WTC11 (cell line): ENCODE measurements around the gene SNCAIP. TPM values are rescaled to one million over a fixed set of nuclear protein-coding genes. Genes with fewer than 3 reads are reported as not detected.

Source experiments
- ATAC-seq: fragments of 200-7000 bp; cut with Tn5 transposase; 2 replicates; pipeline ENCODE4 v1.10.0; 2021; ENCODE audit warnings: mild to moderate bottlenecking, moderate library complexity
- CTCF ChIA-PET: fragments of 300-600 bp; sonication (Branson Sonifier 250); formaldehyde crosslinking; loops from one replicate; lab custom pipeline; 2021; ENCODE audit warnings: antibody characterized with exemption; lab: Charles Lee
- POLR2A ChIA-PET: fragments of 350-600 bp; sonication (Branson Sonifier 250); formaldehyde crosslinking; loops from one replicate; lab custom pipeline; 2021; ENCODE audit warnings: antibody characterized with exemption; lab: Charles Lee
- DNase-seq: peaks from one replicate; pipeline ENCODE4 v3.0.0; 2021; ENCODE audit warnings: low spot score
- H3K27ac Mint-ChIP-seq: 2 replicates; pipeline ENCODE4 v1.8.0; 2021; ENCODE audit warnings: mixed read lengths
- H3K27me3 Mint-ChIP-seq: 2 replicates; pipeline ENCODE4 v1.8.0; 2021; ENCODE audit warnings: low read depth, mild to moderate bottlenecking, moderate library complexity, mixed read lengths
- H3K36me3 Mint-ChIP-seq: 2 replicates; pipeline ENCODE4 v1.8.0; 2021; ENCODE audit warnings: mixed read lengths
- H3K4me1 Mint-ChIP-seq: 2 replicates; pipeline ENCODE4 v1.8.0; 2022; ENCODE audit warnings: mixed read lengths
- H3K4me3 Mint-ChIP-seq: 2 replicates; pipeline ENCODE4 v1.8.0; 2021; ENCODE audit warnings: mild to moderate bottlenecking, moderate library complexity, mixed read lengths
- H3K9me3 Mint-ChIP-seq: 2 replicates; pipeline ENCODE4 v1.8.0; 2021; ENCODE audit warnings: mixed read lengths
- GABPB1 ChIP-seq: sonication (generic); formaldehyde crosslinking; IDR thresholded peaks from 2 replicates; pipeline ENCODE4 v1.8.1; 2023; ENCODE audit warnings: mild to moderate bottlenecking, missing genetic modification reagents
- IRF2 ChIP-seq: sonication (generic); formaldehyde crosslinking; IDR thresholded peaks from 2 replicates; pipeline ENCODE4 v1.8.0; 2022; ENCODE audit warnings: low read depth, missing genetic modification reagents, borderline replicate concordance
- JAZF1 ChIP-seq: fragments of 250-450 bp; sonication (Bioruptor Pico); IDR thresholded peaks from 2 replicates; pipeline ENCODE4 v1.9.0; 2021; ENCODE audit warnings: moderate library complexity, mild to moderate bottlenecking, inconsistent platforms
- JUN ChIP-seq: sonication (generic); formaldehyde crosslinking; IDR thresholded peaks from 2 replicates; pipeline ENCODE4 v1.8.0; 2023; ENCODE audit warnings: mild to moderate bottlenecking, missing genetic modification reagents
- KAT7 ChIP-seq: sonication (generic); formaldehyde crosslinking; IDR thresholded peaks from 2 replicates; pipeline ENCODE4 v1.8.1; 2023; ENCODE audit warnings: missing genetic modification reagents, mild to moderate bottlenecking, borderline replicate concordance
- NR3C1 ChIP-seq: sonication (generic); formaldehyde crosslinking; conservative IDR thresholded peaks from 2 replicates; pipeline ENCODE4 v1.8.1; 2023; ENCODE audit warnings: low read depth, mild to moderate bottlenecking, missing genetic modification reagents
- SMAD4 ChIP-seq: sonication (generic); formaldehyde crosslinking; IDR thresholded peaks from 2 replicates; pipeline ENCODE4 v1.8.0; 2022; ENCODE audit warnings: mild to moderate bottlenecking, missing genetic modification reagents
- TEAD4 ChIP-seq: sonication (generic); formaldehyde crosslinking; IDR thresholded peaks from 2 replicates; pipeline ENCODE4 v1.8.0; 2022; ENCODE audit warnings: mild to moderate bottlenecking, missing genetic modification reagents
- ZNF671 ChIP-seq: fragments of 250-450 bp; sonication (Bioruptor Pico); IDR thresholded peaks from 2 replicates; pipeline ENCODE4 v1.8.0; 2021; ENCODE audit warnings: mild to moderate bottlenecking
- total RNA-seq: library from RNA; stranded (reverse); gene quantifications from 3 replicates; pipeline ENCODE4 v1.2.3, GENCODE V29; 2021
- TF ChIP-seq, protein P1 (sequence below): sonication (generic); formaldehyde crosslinking; IDR thresholded peaks from 2 replicates; pipeline ENCODE4 v1.8.0; 2022; ENCODE audit warnings: mild to moderate bottlenecking, missing genetic modification reagents
- TF ChIP-seq, protein P2 (sequence below): sonication (generic); formaldehyde crosslinking; IDR thresholded peaks from 2 replicates; pipeline ENCODE4 v1.8.0; 2022; ENCODE audit warnings: mild to moderate bottlenecking, missing genetic modification reagents
- TF ChIP-seq, protein P3 (sequence below): sonication (generic); formaldehyde crosslinking; conservative IDR thresholded peaks from 2 replicates; pipeline ENCODE4 v1.8.1; 2023; ENCODE audit warnings: mild to moderate bottlenecking, low read depth, missing genetic modification reagents, moderate library complexity
- TF ChIP-seq, protein P4 (sequence below): sonication (generic); formaldehyde crosslinking; IDR thresholded peaks from 2 replicates; pipeline ENCODE4 v1.8.0; 2022; ENCODE audit warnings: mild to moderate bottlenecking, missing genetic modification reagents
- TF ChIP-seq, protein P5 (sequence below): sonication (generic); formaldehyde crosslinking; conservative IDR thresholded peaks from 2 replicates; pipeline ENCODE4 v1.8.1; 2022; ENCODE audit warnings: mild to moderate bottlenecking, missing genetic modification reagents
- TF ChIP-seq, protein P6 (sequence below): sonication (generic); formaldehyde crosslinking; IDR thresholded peaks from 2 replicates; pipeline ENCODE4 v1.8.0; 2023; ENCODE audit warnings: missing genetic modification reagents, mild to moderate bottlenecking, borderline replicate concordance

The SNCAIP gene
- total RNA-seq, 1 experiment from 2014 or later, result 10.0 TPM

DNA sequence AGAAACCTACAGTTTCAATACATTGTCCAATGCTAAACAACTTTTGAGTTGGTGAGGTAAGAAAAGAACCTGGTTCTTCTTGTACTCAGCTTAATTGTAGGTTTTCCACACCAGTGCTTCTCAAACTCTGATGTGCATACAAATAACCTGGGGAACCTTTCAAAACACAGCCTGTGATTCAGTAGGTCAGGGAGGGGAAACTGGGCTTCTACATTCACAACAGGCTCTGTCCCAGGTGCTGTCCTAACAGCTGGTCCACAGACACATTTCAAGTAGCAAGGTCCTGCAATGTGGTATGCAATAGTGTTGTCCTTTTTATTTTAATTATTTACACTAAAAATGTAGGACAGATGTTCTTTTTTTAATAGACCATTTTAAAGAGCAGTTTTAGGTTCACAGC, 47.4 kb upstream of the SNCAIP start:
- ChIA-PET CTCF (no interaction called here), POLR2A (no interaction called here)
- TF ChIP-seq KAT7 (CRISPR knock-in tag) (no peak), ZNF671 (CRISPR knock-in tag) (no peak), SMAD4 (CRISPR knock-in tag) (no peak)
- TF ChIP-seq, protein P1, sequence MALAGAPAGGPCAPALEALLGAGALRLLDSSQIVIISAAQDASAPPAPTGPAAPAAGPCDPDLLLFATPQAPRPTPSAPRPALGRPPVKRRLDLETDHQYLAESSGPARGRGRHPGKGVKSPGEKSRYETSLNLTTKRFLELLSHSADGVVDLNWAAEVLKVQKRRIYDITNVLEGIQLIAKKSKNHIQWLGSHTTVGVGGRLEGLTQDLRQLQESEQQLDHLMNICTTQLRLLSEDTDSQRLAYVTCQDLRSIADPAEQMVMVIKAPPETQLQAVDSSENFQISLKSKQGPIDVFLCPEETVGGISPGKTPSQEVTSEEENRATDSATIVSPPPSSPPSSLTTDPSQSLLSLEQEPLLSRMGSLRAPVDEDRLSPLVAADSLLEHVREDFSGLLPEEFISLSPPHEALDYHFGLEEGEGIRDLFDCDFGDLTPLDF (CRISPR knock-in tag), result no peak
- TF ChIP-seq, protein P2, sequence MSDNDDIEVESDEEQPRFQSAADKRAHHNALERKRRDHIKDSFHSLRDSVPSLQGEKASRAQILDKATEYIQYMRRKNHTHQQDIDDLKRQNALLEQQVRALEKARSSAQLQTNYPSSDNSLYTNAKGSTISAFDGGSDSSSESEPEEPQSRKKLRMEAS, result no peak
- no peak for DNase-seq
- Mint-ChIP-seq H3K9me3 (no peaks in the 10 kb centered on the region), H3K27ac (no peak overlapping the region), H3K36me3 (no peaks in the 10 kb centered on the region), H3K27me3 (no peaks in the 10 kb centered on the region), H3K4me3 (no peak overlapping the region), H3K4me1 (peaks cover 7% of the 10 kb centered on the region)
- ATAC-seq, result peak; percentile 60

DNA sequence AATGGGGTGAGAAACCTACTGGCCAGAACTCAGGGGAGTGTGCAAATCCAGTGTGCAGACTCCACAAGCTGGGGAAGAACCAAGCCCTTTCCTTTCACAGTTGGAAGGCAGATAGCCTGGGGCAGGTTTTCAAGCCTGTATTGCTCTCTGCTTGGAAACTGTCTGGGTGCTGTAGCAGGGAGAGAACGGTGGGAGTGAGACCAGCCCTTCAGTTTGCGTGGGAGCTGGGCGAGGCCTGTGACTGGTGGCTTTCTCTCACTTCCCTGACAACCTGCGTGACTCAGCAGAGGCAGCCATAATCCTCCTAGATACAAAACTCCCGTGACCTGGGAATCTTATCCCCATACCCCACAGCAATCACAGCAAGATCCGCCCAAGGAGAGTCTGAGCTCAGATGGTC, 44.9 kb upstream of the SNCAIP start:
- ATAC-seq, result no peak
- ChIA-PET POLR2A (no interaction called here), CTCF (no interaction called here)
- no peaks in the 10 kb centered on the region for H3K27me3 Mint-ChIP-seq
- TF ChIP-seq NR3C1 (CRISPR knock-in tag), result no peak
- TF ChIP-seq GABPB1 (CRISPR knock-in tag), result no peak
- TF ChIP-seq, protein P3, sequence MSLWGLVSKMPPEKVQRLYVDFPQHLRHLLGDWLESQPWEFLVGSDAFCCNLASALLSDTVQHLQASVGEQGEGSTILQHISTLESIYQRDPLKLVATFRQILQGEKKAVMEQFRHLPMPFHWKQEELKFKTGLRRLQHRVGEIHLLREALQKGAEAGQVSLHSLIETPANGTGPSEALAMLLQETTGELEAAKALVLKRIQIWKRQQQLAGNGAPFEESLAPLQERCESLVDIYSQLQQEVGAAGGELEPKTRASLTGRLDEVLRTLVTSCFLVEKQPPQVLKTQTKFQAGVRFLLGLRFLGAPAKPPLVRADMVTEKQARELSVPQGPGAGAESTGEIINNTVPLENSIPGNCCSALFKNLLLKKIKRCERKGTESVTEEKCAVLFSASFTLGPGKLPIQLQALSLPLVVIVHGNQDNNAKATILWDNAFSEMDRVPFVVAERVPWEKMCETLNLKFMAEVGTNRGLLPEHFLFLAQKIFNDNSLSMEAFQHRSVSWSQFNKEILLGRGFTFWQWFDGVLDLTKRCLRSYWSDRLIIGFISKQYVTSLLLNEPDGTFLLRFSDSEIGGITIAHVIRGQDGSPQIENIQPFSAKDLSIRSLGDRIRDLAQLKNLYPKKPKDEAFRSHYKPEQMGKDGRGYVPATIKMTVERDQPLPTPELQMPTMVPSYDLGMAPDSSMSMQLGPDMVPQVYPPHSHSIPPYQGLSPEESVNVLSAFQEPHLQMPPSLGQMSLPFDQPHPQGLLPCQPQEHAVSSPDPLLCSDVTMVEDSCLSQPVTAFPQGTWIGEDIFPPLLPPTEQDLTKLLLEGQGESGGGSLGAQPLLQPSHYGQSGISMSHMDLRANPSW (CRISPR knock-in tag), result no peak
- TF ChIP-seq IRF2, result no peak
- H3K4me1 Mint-ChIP-seq, result peaks cover 7% of the 10 kb centered on the region
- DNase-seq, result no peak
- no peak overlapping the region for H3K27ac Mint-ChIP-seq
- no peaks in the 10 kb centered on the region for H3K36me3 Mint-ChIP-seq
- H3K9me3 Mint-ChIP-seq, result peaks cover 8% of the 10 kb centered on the region; the same call in 1 of the 2 replicates
- H3K4me3 Mint-ChIP-seq, result no peak overlapping the region

DNA sequence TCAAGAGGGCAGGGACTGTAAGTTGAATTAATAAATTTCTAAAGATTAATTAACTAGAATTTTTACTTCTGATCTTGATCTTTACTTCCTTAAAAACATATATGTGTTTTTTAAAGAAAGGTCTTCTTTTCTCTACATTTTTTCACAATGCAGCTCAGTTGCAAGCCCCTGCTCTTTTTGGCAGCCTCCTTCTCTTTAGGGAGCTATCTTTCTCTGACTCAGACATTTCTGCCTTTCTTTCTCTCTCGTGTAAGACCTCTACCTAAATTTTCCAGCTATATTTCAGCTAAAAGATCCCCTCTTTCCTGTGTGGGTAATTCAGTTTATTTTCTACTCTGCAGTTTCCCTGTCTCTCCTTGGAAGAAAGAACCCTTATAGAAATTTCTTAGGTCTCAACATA, 38.3 kb upstream of the SNCAIP start:
- H3K9me3 Mint-ChIP-seq, result peaks cover 8% of the 10 kb centered on the region; the same call in 1 of the 2 replicates
- ATAC-seq, result no peak
- CTCF ChIA-PET, result interaction anchor here (1.1 to 1.7 kb wide), 2 partner anchors 14 to 78 kb away, joined by 3 to 6 read pairs; no protein-coding TSS in a partner anchor
- no peaks in the 10 kb centered on the region for H3K36me3 Mint-ChIP-seq
- no peak for DNase-seq
- no peaks in the 10 kb centered on the region for H3K27me3 Mint-ChIP-seq
- no peaks in the 10 kb centered on the region for H3K4me1 Mint-ChIP-seq
- TF ChIP-seq JUN (CRISPR knock-in tag), result no peak
- TF ChIP-seq, protein P4, sequence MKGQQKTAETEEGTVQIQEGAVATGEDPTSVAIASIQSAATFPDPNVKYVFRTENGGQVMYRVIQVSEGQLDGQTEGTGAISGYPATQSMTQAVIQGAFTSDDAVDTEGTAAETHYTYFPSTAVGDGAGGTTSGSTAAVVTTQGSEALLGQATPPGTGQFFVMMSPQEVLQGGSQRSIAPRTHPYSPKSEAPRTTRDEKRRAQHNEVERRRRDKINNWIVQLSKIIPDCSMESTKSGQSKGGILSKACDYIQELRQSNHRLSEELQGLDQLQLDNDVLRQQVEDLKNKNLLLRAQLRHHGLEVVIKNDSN (CRISPR knock-in tag), result no peak
- POLR2A ChIA-PET, result no interaction called here
- no peak overlapping the region for H3K4me3 Mint-ChIP-seq
- H3K27ac Mint-ChIP-seq, result no peak overlapping the region

DNA sequence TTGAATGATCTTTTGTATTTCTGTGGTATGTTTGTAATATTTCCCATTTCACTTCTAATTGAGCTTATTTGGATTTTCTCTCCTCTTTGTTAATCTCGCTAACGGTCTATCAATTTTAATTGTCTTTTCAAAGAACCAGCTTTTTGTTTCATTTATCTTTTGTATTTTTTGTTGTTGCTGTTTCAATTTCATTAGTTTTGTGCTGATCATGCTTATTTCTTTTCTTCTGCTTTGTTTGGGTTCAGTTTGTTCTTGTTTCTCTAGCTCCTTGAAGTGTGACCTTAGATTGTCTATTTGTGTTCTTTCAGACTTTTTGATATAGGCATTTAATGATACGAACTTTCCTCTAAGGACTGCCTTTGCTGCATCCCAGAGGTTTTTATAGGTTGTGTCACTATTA, 28.4 kb upstream of the SNCAIP start:
- TF ChIP-seq TEAD4 (CRISPR knock-in tag) (no peak), JAZF1 (CRISPR knock-in tag) (no peak), GABPB1 (CRISPR knock-in tag) (no peak)
- TF ChIP-seq, protein P5, sequence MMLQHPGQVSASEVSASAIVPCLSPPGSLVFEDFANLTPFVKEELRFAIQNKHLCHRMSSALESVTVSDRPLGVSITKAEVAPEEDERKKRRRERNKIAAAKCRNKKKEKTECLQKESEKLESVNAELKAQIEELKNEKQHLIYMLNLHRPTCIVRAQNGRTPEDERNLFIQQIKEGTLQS (CRISPR knock-in tag), result no peak
- TF ChIP-seq, protein P6, sequence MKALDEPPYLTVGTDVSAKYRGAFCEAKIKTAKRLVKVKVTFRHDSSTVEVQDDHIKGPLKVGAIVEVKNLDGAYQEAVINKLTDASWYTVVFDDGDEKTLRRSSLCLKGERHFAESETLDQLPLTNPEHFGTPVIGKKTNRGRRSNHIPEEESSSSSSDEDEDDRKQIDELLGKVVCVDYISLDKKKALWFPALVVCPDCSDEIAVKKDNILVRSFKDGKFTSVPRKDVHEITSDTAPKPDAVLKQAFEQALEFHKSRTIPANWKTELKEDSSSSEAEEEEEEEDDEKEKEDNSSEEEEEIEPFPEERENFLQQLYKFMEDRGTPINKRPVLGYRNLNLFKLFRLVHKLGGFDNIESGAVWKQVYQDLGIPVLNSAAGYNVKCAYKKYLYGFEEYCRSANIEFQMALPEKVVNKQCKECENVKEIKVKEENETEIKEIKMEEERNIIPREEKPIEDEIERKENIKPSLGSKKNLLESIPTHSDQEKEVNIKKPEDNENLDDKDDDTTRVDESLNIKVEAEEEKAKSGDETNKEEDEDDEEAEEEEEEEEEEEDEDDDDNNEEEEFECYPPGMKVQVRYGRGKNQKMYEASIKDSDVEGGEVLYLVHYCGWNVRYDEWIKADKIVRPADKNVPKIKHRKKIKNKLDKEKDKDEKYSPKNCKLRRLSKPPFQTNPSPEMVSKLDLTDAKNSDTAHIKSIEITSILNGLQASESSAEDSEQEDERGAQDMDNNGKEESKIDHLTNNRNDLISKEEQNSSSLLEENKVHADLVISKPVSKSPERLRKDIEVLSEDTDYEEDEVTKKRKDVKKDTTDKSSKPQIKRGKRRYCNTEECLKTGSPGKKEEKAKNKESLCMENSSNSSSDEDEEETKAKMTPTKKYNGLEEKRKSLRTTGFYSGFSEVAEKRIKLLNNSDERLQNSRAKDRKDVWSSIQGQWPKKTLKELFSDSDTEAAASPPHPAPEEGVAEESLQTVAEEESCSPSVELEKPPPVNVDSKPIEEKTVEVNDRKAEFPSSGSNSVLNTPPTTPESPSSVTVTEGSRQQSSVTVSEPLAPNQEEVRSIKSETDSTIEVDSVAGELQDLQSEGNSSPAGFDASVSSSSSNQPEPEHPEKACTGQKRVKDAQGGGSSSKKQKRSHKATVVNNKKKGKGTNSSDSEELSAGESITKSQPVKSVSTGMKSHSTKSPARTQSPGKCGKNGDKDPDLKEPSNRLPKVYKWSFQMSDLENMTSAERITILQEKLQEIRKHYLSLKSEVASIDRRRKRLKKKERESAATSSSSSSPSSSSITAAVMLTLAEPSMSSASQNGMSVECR (CRISPR knock-in tag), result no peak
- Mint-ChIP-seq H3K4me1 (peaks cover 15% of the 10 kb centered on the region), H3K36me3 (no peaks in the 10 kb centered on the region), H3K4me3 (no peak overlapping the region), H3K9me3 (peaks cover 14% of the 10 kb centered on the region), H3K27me3 (no peaks in the 10 kb centered on the region), H3K27ac (no peak overlapping the region)
- CTCF ChIA-PET, result no interaction called here
- ATAC-seq (no peak), DNase-seq (no peak)
- POLR2A ChIA-PET, result no interaction called here
